ENCODE results near the gene MEIOC.

The MEIOC gene

DNA sequence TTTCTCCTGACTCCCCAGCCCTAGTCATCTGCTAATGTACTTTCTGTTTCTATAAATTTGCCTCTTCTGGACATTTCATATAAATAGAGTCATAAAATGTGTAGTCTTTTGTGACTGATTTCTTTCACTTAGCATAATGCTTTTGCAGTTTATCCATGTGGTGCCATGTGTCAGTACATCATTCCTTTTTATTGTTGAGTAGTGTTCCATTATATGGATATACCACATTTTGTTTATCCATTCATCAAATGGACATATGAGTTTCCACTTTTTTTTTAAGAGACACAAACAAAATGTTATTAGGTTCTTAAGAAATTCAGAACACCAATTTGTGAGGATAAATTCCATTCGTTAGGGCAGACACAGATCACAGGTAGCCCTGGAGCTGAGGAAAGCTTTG is 63.2 kb downstream of the MEIOC start:
- no peak for DNase-seq

DNA sequence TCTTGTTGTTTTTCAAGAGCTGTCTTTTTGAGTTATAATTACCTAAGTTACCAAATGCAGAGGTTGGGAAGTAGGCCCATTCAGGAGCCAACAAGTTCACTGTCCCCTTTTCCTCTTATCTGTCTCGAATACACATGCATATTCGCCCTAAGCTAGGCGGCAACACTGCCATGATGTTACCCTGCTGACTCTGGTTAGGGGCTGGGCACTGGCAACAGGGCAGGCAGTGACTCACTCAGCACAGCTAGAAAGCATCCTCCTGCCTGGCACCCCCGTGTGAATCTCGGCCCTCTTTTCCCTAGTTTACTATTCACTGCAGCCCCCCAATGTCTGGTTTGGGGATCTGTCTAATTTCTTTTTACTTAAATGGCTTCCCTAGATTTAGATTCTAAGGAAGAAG is 66.0 kb downstream of the MEIOC start:
- DNase-seq, result no peak

Data from activated CD4-positive, CD25-positive, alpha-beta regulatory T cell (primary cell).